Heart left ventricle (tissue), 16 donors: ENCODE results near the gene TMEM109. TPM values are rescaled to one million over a fixed set of nuclear protein-coding genes. Genes with fewer than 3 reads are reported as not detected.
"Not testable (repeated sequence)": the region's sequence is repeated elsewhere in the genome, so short reads cannot be mapped to it uniquely, and the experiment has no call there.

Experiments used
- ATAC-seq, 4 donors: fragments of 200-7000 bp; cut with Tn5 transposase; one replicate each; pipeline ENCODE4 v1.9.1; 2020 to 2022; ENCODE audit warnings: moderate library complexity in 4 of 4, mild to moderate bottlenecking in 3 of 4, moderate number of reproducible peaks in 1 of 4
- DNase-seq, 5 donors: peaks; one replicate each; pipeline ENCODE4 v3.0.0-alpha.2; 2020
- H3K27ac ChIP-seq, 12 donors: fragments of 200-600 bp; sonication (generic) in 4 of 12; one replicate each; pipeline versions ENCODE4 v1.5.0 to v1.8.0; 2016 to 2022; ENCODE audit warnings: mild to moderate bottlenecking in 2 of 12
- H3K27me3 ChIP-seq, 9 donors: fragments of 200-600 bp; sonication (generic) in 2 of 9; one replicate each; pipeline versions ENCODE4 v1.5.1 to v1.8.0; 2016 to 2022; ENCODE audit warnings: mild to moderate bottlenecking in 3 of 9
- H3K36me3 ChIP-seq, 9 donors: fragments of 200-600 bp; sonication (generic) in 2 of 9; one replicate each; pipeline versions ENCODE4 v1.5.0 to v1.8.0; 2018 to 2022; ENCODE audit warnings: mild to moderate bottlenecking in 2 of 9
- H3K4me1 ChIP-seq, 12 donors: fragments of 200-600 bp; sonication (generic) in 4 of 12; one replicate each; pipeline versions ENCODE4 v1.5.0 to v1.8.0; 2016 to 2022; ENCODE audit warnings: mild to moderate bottlenecking in 3 of 12
- H3K4me3 ChIP-seq, 12 donors: fragments of 200-600 bp; sonication (generic) in 4 of 12; one replicate each; pipeline versions ENCODE4 v1.5.0 to v1.8.0; 2017 to 2022; ENCODE audit warnings: mild to moderate bottlenecking in 9 of 12, moderate library complexity in 4 of 12
- H3K9me3 ChIP-seq, 12 donors: fragments of 200-600 bp; sonication (generic) in 4 of 12; one replicate each; pipeline versions ENCODE4 v1.5.0 to v1.8.0; 2016 to 2022; ENCODE audit warnings: mild to moderate bottlenecking in 1 of 12
- CTCF ChIP-seq, 12 donors: fragments of 200-600 bp; sonication (generic) in 4 of 12; IDR thresholded peaks; one replicate each; pipeline versions ENCODE4 v1.5.0 to v1.8.0; 2018 to 2022; ENCODE audit warnings: antibody characterized with exemption in 12 of 12, mild to moderate bottlenecking in 5 of 12
- POLR2A ChIP-seq, 2 donors: fragments of 450-650 bp; IDR thresholded peaks; one replicate each; pipeline ENCODE4 v1.6.1; 2017; ENCODE audit warnings: antibody characterized with exemption in 2 of 2, mild to moderate bottlenecking in 2 of 2, moderate library complexity in 2 of 2
- WGBS, 4 donors: extraction: QIAGEN DNeasy Blood & Tissue Kit in 2 of 4; methylation state at CpG; one replicate each; pipeline versions ENCODE4 v1.1.5 to v1.1.7; 2013 to 2018; 5-methylcytosine and 5-hydroxymethylcytosine counted together
- intact Hi-C, 10 donors: fragments of 100-400 bp; cut with DNase I; formaldehyde crosslinking; loops; one replicate each; pipeline versions ENCODE4 v1.11.1 to v1.14.2; 2022
- polyA plus RNA-seq, 2 donors: library from polyadenylated mRNA; stranded (reverse); fragments of 200-250 nt; gene quantifications; one replicate each; pipeline ENCODE4 v1.2.3, GENCODE V29; 2013
- total RNA-seq, 9 donors: library from RNA; depleted of rRNA in 2 of 9; stranded (reverse); fragments of >200 nt in 2 of 9; fragmentation: NEBNext Ultra II Directional in 3 of 9; extraction: Animal tissue kit (Norgen Biotek cat#: 25700) in 3 of 9; gene quantifications; one replicate each; pipeline versions ENCODE4 v1.1.0 to v1.2.4, GENCODE V29; 2016 to 2023
- donor health status: ischemic (EF 13 %, LVEDD 7.1; RV severe dilation, severe dysfunction).
- donor health status: healthy with polysubstance abuse.
- donor health status: DM: no; HTN: yes; CAD: no.
- donor health status: DM: no; HTN: no; CAD: no.
- donor health status: ischemic (EF 25% LVEDD 6.9; RV normal size, moderate dysfunction).
- donor health status: ischemic (EF 25% LVEDD 5.7; RV mildly dilated, moderate dysfunction).
- donor health status: healthy.
- donor health status: DM: yes; HTN: yes; CAD: no.
- donor health status: ischemic (EF 35%, LVEDD 5.7; RV mildly dilated, moderate dysfunction).
- donor health status: nonischemic (EF 11% LVEDD 7.7; RV severe dilation, severe dysfunction).
- donor health status: DM: yes; HTN: yes; CAD: no.
- donor health status: PGD.
- donor health status: ischemic (EF 29% LVEDD 5.4; RV normal size, mild dysfunction).
- donor health status: nonischemic (EF 23%, LVEDD 6.1; RV moderate dilation, normal function).

The TMEM109 gene
- total and polyA plus RNA-seq, 11 donors = 71.8 to 131 (median 96.3) TPM

- 0 to 1% (median 0%) methylated on average over 53 to 75 of the region's 75 CpGs for WGBS, 4 donors
- H3K27me3 ChIP-seq = no peaks in the 10 kb centered on the region
- H3K4me3 ChIP-seq = peak within 1 kb of the TSS; percentile 73 to 99 (median 94)
- peaks cover 8 to 48% (median 28%) of the 10 kb centered on the region in 12 donors for H3K4me1 ChIP-seq
- peak in 1 of 12 donors; percentile 4 for TF ChIP-seq CTCF (IDR thresholded peaks at IDR 0.05)
- peak in 1 of 2 donors; percentile 72 for TF ChIP-seq POLR2A (IDR thresholded peaks at IDR 0.05)
- DNase-seq (peak; percentile 97 to 98 (median 97)), ATAC-seq (peak; percentile 96 to 98 (median 97))
- H3K36me3 ChIP-seq = peaks cover 0 to 30% (median 25%) of the 10 kb centered on the region in 9 donors
- intact Hi-C loops = loop anchor here in 2 of 10 donors (2.0 to 10.0 kb wide), 2 partner anchors 66 to 228 kb away; no protein-coding TSS in a partner anchor
- no peaks in the 10 kb centered on the region for H3K9me3 ChIP-seq
- peak within 1 kb of the TSS; percentile 72 to 98 (median 94) for H3K27ac ChIP-seq
Measured at GRCh38 chr11:60906132-60906972, 7.6 kb upstream of the TMEM109 start, which contains the start of gene PRPF19. Gene PRPF19 (minus strand): TSS chr11:60906585. CDS start chr11:60906382, 203 bp downstream.

- H3K4me1 ChIP-seq = peaks cover 10 to 69% (median 42%) of the 10 kb centered on the region in 12 donors
- no peak for TF ChIP-seq CTCF (IDR thresholded peaks at IDR 0.05)
- no peak for TF ChIP-seq POLR2A (IDR thresholded peaks at IDR 0.05)
- no peak for ATAC-seq
- intact Hi-C loops = loop anchor here in 1 of 10 donors (10.0 kb wide), 1 partner anchor 226 kb away; no protein-coding TSS in a partner anchor
- WGBS, 4 donors = 0 to 69% (median 42%) methylated on average over 1 of the region's 1 CpG
- peaks cover 0 to 5% (median under 1%) of the 10 kb centered on the region in 9 donors for H3K36me3 ChIP-seq
- no peaks in the 10 kb centered on the region for H3K9me3 ChIP-seq
- H3K27me3 ChIP-seq = no peaks in the 10 kb centered on the region
- no peak for DNase-seq
- H3K27ac ChIP-seq = no peak overlapping the region
- H3K4me3 ChIP-seq = no peak overlapping the region
Measured at GRCh38 chr11:60908803-60909202, 5.2 kb upstream of the TMEM109 start.

GRCh38 chr11:60909680-60910280 lies 4.2 kb upstream of the TMEM109 start:
- H3K27ac ChIP-seq = peak overlapping the region in 1 of 12 donors; percentile 81
- not testable (repeated sequence) for H3K36me3 ChIP-seq, ATAC-seq, H3K4me3 ChIP-seq, DNase-seq, H3K27me3 ChIP-seq, H3K9me3 ChIP-seq
- peaks cover 6 to 60% (median 35%) of the 10 kb centered on the region in 12 donors for H3K4me1 ChIP-seq
- WGBS, 4 donors = 70 to 75% (median 74%) methylated on average over 3 of the region's 3 CpGs
- intact Hi-C loops = loop anchor here in 2 of 10 donors (5.0 to 10.0 kb wide), 2 partner anchors 43 to 225 kb away; partner anchors contain the start of gene SLC15A3 (in 1 of the 2)

- intact Hi-C loops = loop anchor here in 1 of 10 donors (5.0 kb wide), 1 partner anchor 42 kb away; the partner anchor contains the start of gene SLC15A3
- H3K27ac ChIP-seq = peak overlapping the region in 4 of 12 donors; percentile 29 to 81 (median 51)
- DNase-seq (no peak), ATAC-seq (no peak)
- TF ChIP-seq CTCF (IDR thresholded peaks at IDR 0.05) (no peak), POLR2A (IDR thresholded peaks at IDR 0.05) (no peak)
- H3K4me1 ChIP-seq = peaks cover under 1 to 60% (median 35%) of the 10 kb centered on the region in 12 donors
- H3K36me3 ChIP-seq = no peaks in the 10 kb centered on the region
- no peaks in the 10 kb centered on the region for H3K27me3 ChIP-seq
- 74 to 87% (median 80%) methylated on average over 3 of the region's 3 CpGs for WGBS, 4 donors
- no peaks in the 10 kb centered on the region for H3K9me3 ChIP-seq
- H3K4me3 ChIP-seq = no peak overlapping the region
Measured at GRCh38 chr11:60910281-60910687, 3.7 kb upstream of the TMEM109 start.
